NCI-H345 treated with DMSO at 0.1 percent for 48 hours (cell line): ENCODE data around the gene S100Z.
"Not testable (repeated sequence)": the region's sequence is repeated elsewhere in the genome, so short reads cannot be mapped to it uniquely, and the experiment has no call there.

Experiments
- DNase-seq: peaks from one replicate; lab custom pipeline; 2025; ENCODE audit not compliant: unreplicated experiment; lab: John Stamatoyannopoulos, UW

Gene S100Z

DNA sequence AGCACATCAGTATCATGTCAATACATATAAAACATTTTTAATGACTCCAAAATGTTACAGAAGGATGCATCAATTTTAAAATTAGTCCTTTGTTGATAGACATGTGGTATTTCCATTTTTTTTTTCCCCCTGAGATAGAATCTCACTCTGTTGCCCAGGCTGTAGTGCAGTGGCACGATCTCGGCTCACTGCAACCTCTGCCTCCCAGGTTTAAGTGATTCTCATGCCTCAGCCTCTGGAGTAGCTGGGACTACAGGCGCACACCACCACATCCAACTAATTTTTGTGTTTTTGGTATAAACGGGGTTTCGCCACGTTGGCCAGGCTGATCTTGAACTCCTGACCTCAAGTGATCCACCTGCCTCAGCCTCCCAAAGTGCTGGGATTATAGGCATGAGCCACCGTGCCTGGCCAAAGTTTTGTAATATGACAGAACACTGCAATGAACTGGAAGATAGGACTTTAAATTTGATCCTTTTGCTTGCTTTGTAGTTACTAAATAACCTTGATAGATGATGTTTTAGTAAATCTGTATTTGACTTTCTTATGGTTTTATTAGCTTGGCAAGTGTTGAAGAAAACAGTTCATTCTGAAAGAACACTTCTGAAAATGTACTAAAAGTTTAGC, 27.6 kb upstream of the S100Z start:
- DNase-seq: not testable (repeated sequence)

DNA sequence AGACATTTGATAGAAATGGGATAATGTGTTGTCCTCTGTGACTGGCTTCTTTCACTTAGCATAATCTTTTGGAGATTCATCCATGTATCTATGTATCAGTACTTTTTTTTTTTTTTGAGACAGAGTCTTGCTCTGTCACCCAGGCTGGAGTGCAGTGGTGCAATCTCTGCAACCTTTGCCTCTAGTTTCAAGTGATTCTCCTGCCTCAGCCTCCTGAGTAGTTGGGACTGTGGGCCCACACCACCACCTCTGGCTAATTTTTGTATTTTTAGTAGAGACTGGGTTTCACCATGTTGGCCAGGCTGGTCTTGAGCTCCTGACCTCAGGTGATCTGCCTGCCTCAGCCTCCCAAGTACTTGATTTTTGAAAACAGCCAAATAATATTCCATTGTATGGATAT, 23.4 kb upstream of the S100Z start:
- DNase-seq: not testable (repeated sequence)

DNA sequence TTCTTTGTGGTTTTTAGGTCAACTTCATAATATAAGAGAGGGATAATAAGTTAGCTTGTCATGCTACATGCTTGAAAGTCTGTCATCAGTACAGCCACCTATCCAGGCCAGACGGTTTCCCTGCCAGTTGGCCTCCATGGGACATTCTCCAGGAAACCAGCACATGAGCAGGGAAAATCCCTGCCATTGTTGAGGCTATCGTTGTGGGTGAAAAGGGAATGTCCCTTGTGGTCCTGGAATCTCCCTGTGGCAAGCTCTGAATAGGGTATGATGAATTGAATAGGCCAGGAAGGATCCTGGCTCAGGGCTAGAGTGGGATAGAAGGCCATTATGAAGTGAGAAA, 18.7 kb upstream of the S100Z start:
- no peak for DNase-seq

DNA sequence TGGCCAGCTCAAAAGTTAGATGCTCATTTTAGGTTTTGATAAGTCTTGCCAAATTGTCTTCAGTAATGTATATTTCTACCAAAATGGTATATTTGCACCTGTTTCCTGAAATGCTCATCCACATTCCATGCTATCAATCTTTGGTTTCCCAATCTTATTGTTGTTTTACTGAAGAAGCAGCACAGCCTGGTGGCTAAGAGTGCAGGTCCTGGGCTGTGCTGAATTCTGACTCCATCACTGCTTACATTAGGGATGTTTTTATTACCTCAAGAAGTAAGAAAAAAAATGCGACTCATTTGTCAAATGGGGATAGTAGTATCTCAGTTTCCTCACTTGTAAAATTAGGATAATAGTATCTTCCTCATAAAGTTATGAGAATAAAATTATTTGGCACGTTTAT, 13.6 kb upstream of the S100Z start:
- DNase-seq: no peak

DNA sequence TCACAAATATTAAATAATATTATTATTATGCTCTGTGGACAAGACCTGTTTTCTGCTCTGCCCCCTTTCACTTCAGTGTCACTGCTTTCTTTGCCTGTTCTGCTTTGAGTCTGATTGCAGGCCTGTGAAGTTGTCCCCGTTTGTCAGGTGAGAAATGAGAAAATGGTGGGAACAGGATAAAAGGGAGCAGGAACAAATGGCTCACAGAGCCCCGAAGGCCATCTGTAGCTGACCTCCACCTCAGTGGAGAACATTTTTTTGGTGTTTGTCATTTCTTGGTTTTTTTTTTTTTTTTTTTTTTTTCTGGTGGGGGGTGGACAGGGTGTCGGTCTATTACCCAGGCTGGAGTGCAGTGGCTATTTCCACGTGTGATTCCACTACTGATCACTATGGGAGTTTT, 13.2 kb upstream of the S100Z start:
- no peak for DNase-seq

DNA sequence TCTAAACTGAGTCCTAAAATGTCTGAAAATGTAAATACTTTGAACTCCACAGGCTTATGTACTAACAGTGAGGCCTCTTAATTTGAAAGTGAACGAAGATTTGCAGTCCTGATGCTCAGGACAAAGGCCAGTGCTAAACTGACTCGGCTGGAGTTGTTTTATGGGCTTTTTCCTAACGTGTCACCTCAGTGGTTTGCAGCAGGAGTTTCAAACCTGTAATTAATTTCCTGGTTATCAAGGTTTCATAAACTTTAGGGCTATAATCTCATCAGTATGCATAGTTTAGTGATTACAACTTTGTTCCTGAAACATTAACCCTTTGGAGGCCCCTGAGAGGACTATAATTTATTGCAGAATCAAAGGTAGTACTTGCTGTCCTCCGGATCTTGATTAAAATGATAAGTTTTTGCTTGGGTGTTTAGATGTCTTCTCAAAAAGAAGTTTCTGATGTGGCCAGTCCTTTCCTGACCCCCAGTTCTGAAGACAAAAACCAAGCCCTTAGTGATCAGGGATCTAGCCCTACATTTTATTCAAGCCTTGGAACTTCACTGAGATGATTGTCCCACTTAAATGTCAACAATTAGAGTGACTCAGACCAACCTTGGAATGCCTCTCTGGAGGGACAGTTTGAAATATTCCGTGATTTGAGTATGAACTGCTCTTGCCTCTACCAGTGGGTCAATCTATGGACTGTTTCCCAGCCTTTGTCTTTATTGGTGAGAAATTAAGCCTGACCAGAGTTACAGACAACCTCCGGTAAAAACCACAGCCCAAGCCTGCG, 11.1 kb upstream of the S100Z start:
- DNase-seq: no peak

DNA sequence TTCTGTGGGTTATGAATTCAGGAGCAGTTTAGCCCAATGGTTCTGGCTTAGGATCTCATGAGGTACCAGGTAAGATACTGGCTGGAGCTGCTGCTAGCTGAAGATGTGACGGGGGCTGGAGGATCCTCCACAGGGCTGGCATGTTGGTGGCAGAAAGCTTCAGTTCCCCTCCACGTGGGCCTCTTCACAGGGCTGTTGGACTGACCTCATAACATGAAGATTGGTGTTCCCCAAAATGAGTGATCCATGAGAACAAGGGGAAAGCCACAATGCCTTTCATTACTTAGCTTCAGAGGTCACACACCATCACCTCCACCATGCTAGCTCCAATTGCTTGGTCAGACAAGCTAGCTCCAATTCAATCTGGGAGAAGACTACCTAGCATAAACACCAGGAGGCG, 8.5 kb upstream of the S100Z start:
- no peak for DNase-seq

DNA sequence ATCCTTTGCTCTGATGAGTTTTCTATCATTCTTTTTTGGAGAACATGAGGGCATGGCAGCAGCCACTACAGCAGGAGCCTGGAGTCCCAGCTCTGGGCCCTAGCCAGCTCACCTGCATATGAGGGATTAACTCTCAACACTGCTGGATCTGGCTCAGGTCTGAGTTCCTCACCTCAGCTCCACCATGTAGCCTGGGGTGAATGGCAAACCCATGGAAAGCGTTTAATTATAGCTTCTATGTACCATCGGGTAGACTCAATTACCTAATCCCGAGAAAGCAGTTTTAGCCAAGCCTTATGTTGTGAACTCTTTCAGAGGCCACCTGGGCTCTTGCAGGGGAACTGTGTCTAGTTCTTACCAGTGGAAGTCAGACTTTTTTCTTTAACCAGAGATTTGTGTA, 3.9 kb upstream of the S100Z start:
- no peak for DNase-seq

DNA sequence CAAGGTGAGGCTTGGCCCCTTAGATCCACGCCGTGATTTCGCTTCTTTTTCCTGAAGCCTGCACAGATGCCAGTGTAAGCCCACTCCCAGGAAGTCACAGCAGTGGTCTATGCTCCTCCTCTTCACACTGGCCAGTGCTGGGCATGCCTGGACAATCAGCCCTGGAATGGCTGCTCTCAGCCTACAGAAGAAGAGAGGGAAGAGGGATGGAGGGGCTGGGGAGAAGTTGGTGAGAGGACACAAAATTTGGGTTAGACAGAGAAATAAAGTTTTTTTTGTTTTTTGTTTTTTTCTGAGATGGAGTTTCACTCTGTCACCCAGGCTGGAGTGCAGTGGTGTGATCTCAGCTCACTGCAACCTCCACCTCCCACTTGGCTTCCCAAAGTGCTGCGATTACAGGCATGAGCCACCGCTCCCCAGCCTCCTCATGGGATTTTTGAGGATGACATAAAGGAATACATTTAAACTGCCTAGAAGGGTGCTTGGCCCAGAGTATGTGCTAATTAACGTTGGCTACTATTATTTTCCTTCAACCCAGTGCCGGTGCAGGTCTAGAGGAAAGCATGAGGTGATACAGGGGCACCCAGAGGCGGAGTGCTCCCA, 830 bp downstream of the S100Z start:
- DNase-seq: no peak

DNA sequence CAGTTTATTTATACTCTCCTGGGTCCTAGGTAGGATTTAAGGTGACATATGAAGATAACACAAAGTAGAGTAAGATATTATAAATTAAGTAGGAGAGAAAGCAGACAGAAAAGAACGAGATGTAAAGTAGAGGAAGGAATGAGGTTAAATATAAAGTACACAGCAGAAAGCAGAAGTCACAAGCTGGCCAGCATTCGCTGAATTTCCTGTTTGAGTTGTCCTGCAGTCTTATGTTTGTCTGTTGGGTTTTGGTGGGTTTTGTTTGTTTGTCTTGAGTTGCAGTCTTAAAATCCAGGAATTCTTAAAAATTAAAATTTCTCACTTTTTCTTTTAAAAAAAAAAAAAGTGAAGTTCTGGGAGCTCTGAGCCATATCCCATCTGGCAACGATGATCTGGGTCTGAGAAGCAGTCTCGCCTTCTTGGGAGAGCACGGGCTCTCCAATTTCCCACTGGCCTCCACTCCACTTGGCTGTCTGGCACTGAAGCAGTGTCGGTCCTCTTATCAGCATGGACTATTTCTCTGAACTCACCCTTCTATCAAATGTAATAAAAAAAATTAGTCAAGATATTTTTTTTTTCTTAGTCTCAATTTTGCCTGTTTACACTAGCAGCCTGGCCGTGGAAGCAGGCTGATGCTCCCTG, 2.0 kb downstream of the S100Z start:
- no peak for DNase-seq

DNA sequence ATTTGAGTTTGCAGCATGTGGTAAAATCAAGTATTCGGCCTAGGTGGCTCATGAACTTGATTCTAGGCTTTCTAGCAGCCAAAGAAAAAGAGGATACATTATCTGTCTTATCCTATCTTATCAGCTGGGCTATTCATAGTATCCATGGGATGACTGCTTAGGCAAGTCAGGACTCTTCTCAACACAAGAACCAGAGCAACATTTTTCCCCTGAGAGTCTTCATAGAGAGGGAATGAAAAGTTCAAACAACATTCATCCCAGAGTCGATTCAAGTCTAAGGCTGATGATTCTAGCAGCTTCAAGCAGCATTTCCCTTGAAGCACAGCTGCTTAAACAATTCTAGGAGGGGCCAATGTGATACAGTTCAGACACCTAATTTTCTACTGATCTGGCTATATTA, 3.0 kb downstream of the S100Z start:
- DNase-seq: no peak

DNA sequence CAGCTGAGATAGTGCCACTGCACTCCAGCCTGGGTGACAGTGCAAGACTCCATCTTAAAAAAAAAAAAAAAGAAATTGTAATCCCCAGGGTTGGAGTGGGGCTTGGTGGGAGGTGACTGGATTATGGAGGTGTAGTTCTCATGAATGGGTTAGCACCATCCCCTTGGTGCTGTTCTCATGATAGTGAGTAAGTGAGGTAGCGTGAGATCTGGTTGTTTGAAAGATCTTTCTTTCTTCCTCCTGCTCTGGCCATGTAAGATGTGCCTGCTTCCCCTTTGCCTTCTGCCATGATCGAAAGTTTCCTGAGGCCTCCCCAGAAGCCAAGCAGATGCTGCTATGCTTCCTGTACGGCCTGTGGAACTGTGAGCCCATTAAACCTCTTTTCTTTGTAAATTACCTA, 3.9 kb downstream of the S100Z start:
- DNase-seq: not testable (repeated sequence)

DNA sequence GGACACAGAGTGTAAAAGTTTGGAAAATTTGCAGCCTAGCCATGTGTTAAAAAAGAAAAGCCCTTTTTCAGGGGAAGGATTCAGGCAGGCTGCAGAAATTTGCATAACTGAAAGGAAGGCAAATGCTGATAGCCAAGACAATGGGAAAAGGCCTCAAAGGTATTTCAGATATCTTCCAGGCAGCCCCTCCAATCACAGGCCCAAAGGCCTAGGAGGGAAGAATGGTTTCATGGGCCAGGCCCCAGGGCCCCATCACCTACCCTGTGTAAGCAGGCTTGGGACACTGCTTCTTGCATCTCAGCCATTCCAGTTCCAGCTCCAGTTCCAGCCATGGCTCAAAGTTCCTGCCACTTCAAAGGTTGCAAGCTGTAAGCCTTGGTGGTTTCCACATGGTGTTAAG, 4.8 kb downstream of the S100Z start:
- no peak for DNase-seq

DNA sequence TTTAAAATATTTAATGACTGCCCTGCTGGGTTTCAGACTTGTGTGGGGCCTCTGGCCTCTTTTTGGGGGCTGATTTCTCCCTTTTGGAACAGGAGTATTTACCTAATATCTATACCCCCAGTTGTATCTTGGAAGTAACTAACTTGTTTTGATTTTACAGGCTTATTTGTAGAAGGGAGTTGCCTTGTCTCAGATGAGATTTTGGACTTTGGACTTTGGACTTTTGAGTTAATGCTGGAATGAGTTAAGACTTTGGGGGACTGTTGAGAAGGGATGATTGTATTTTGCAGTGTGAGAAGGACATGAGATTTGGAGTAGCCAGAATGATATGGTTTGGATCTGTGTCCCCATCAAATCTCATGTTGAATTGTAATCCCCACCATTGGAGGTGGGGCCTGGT, 5.7 kb downstream of the S100Z start:
- DNase-seq: not testable (repeated sequence)

DNA sequence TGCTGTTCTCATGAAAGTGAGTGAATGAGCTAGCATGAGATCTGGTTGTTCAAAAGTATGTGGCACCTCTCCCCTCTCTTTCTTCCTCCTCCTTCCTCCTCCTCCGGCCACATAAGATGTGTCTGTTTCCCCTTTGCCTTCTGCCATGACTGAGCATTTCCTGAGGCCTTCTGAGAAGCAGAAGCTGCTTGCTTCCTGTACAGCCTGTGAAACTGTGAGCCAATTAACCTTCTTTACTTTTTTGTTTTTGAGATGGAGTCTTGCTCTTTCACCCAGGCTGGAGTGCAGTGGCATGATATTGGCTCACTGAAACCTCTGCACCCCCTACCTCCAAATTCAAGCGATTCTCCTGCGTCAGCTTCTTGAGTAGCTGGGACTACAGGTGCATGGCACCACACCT, 6.1 kb downstream of the S100Z start:
- no peak for DNase-seq

DNA sequence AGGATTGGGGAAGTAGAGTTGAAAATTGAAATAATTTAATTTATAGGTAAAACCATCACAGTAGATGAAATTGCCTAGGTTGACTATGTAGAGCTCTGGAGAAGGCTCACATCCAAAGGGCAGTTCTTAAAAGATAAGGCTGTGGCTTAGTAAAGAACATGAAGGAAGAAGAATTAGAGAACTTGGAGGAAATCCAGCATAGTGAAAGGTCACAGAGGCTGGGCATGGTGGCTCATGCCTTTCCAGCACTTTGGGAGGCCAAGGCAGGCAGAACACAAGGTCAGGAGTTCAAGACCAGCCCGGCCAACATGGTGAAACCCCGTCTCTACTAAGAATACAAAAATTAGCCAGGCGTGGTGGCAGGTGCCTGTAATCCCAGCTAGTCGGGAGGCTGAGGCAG, 7.0 kb downstream of the S100Z start:
- DNase-seq: not testable (repeated sequence)

DNA sequence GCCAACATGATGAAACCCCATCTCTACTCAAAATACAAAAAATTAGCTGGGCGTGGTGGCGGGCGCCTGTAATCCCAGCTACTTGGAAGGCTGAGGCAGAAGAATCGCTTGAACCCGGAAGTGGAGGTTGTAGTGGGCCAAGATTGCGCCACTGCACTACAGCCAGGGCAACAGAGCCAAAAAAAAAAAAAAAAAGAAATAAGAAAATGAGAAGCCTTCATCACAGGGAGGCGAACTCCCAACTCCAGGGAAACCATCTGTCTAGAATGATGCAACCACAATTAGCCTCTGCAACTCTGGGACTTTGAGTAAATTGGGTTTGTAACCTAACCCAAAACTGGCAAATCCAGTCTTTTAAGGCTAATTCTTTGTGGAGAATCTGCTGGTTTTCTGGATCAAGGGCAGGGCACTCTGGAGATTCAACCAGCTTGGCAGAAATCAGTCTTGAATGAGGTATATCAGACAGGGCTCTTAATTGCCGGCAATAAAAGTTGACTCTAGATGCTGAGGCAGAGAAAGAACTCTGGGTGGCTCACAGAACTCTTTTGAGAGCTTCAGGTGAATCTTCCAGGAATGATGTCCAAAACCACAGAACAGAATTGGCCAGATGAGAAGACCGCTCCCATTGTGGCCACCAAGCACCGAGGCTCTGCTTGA, 9.9 kb downstream of the S100Z start:
- no peak for DNase-seq

DNA sequence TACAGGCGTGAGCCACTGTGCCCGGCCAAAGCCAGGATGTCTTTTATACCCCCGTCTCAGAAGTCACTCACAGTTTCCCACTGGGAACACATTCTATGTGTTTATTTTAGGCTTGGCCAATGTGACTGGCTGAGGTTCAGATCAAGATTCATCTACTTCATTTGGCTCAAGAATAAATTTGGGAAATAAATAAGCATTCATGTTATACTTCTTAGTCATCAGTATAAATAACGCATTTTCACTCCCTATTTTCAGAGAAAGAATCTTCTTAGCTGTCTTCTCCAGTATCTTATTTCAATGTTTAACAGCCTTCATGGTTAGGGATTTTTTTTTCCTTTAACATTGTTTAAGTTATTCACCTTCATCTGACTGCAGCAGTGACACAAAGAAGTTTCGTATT, 11.8 kb downstream of the S100Z start:
- no peak for DNase-seq

DNA sequence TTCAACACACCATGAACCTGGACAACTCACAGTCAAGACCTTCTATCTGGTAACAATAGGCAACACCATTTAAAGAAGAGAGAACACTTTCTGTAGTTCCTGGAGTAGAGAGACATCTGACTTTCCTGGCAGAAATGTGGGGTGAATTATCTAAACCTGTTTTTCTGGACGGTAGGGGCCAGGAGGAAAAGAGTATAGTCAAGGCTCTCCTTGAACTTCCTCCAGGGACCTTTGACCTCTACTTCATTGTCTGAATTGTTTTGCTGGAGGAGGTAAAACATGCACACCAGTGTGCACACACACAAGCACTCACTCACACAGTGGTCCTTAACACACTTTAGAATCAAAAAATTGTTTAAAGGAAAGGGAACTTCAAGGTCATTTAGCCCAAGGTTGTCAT, 13.2 kb downstream of the S100Z start:
- no peak for DNase-seq

DNA sequence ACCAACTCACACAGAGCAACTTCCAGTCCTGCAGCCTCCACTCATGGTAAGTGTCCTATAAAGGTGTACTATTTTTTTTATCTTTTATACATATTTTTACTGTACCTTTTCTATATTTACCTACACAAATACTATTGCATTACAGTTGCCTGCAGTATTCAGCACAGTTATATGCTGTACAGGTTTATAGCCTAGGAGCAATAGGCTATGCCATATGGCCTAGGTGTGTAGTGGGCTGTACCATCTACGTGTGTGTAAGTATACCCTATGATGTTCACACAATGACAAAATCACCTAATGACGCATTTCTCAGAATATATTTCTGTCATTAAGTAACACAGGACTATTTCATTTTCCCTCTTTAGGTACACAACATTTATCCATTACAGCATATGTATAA, 16.7 kb downstream of the S100Z start:
- no peak for DNase-seq

DNA sequence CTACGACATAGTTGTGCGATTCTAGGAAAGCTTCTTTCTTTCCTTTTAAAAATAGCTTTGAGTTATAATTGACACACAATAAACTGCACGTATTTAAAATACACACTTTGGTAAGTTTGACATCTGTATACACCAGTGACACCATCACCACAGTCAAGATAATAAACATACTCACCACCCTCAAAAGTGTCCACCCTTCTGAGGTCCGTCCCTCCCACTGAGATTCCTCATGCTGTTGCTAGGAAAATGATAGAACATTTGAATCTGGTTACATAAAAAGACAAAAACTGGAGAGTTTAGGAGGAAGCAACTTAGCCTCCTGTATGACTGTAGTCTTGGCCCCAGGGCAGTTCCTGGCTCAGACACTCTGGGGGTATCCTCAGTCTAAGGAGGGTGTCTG, 17.2 kb downstream of the S100Z start:
- no peak for DNase-seq
